HepG2 (cell line): ENCODE results near the gene ACTN4. TPM values are rescaled to one million over a fixed set of nuclear protein-coding genes. Genes with fewer than 3 reads are reported as not detected.

Experiments
- ATF7-NPFF ChIP-seq: sonication (generic); formaldehyde crosslinking; IDR thresholded peaks from 2 replicates; pipeline ENCODE4 v1.8.1; 2023; ENCODE audit warnings: mild to moderate bottlenecking, low read depth, missing genetic modification reagents, moderate library complexity
- CHD2 ChIP-seq: IDR thresholded peaks from 2 replicates; pipeline ENCODE4 v1.6.1; 2011; ENCODE audit warnings: low read depth, low read length, improper control_type of control experiment
- ETV5 ChIP-seq: IDR thresholded peaks from 2 replicates; pipeline ENCODE4 v1.6.1; 2018; ENCODE audit warnings: missing biosample characterization, missing genetic modification reagents, inconsistent platforms, borderline replicate concordance
- MAF1 ChIP-seq: sonication (generic); formaldehyde crosslinking; IDR thresholded peaks from 2 replicates; pipeline ENCODE4 v1.5.0; 2020; ENCODE audit warnings: missing genetic modification reagents, borderline replicate concordance
- NFRKB ChIP-seq: fragments of 450-650 bp; IDR thresholded peaks from 2 replicates; pipeline ENCODE4 v1.6.1; 2017
- PAF1 ChIP-seq: IDR thresholded peaks from 2 replicates; pipeline ENCODE4 v1.6.1; 2016; ENCODE audit warnings: missing genetic modification reagents, missing compliant biosample characterization
- PITX1 ChIP-seq: sonication (generic); formaldehyde crosslinking; IDR thresholded peaks from 2 replicates; pipeline ENCODE4 v1.5.1; 2020; ENCODE audit warnings: mild to moderate bottlenecking, missing genetic modification reagents
- RBFOX2 ChIP-seq: fragments of 200-400 bp; formaldehyde crosslinking; IDR thresholded peaks from 2 replicates; pipeline ENCODE4 v1.6.1; 2017; ENCODE audit warnings: low read depth, mild to moderate bottlenecking, low read length
- REXO4 ChIP-seq: sonication (generic); formaldehyde crosslinking; IDR thresholded peaks from 2 replicates; pipeline ENCODE4 v1.8.0; 2022; ENCODE audit warnings: missing genetic modification reagents, mild to moderate bottlenecking, borderline replicate concordance
- SP140L ChIP-seq: sonication (generic); formaldehyde crosslinking; IDR thresholded peaks from 2 replicates; pipeline ENCODE4 v1.4.0; 2020; ENCODE audit warnings: missing genetic modification reagents, borderline replicate concordance
- SP4 ChIP-seq: sonication (generic); formaldehyde crosslinking; IDR thresholded peaks from 2 replicates; pipeline ENCODE4 v1.8.1; 2023; ENCODE audit warnings: mild to moderate bottlenecking, missing genetic modification reagents
- TEAD3 ChIP-seq: optimal IDR thresholded peaks from 2 replicates; pipeline ENCODE3; 2016; ENCODE audit warnings: borderline replicate concordance
- TOE1 ChIP-seq: sonication (generic); formaldehyde crosslinking; IDR thresholded peaks from 2 replicates; pipeline ENCODE4 v1.4.0; 2020; ENCODE audit warnings: mild to moderate bottlenecking, missing genetic modification reagents
- TRAFD1 ChIP-seq: sonication (generic); formaldehyde crosslinking; IDR thresholded peaks from 2 replicates; pipeline ENCODE4 v1.5.1; 2020; ENCODE audit warnings: missing genetic modification reagents, mild to moderate bottlenecking, borderline replicate concordance
- ZBED4 ChIP-seq: sonication (generic); formaldehyde crosslinking; IDR thresholded peaks from 2 replicates; pipeline ENCODE4 v1.4.0; 2020; ENCODE audit warnings: missing genetic modification reagents, borderline replicate concordance
- ZNF331 ChIP-seq: sonication (generic); formaldehyde crosslinking; IDR thresholded peaks from 2 replicates; pipeline ENCODE4 v1.4.0; 2020; ENCODE audit warnings: missing genetic modification reagents
- ZNF354B ChIP-seq: sonication (generic); formaldehyde crosslinking; IDR thresholded peaks from 2 replicates; pipeline ENCODE4 v1.8.0; 2022; ENCODE audit warnings: mild to moderate bottlenecking, missing genetic modification reagents
- ZNF672 ChIP-seq: sonication (generic); formaldehyde crosslinking; IDR thresholded peaks from 2 replicates; pipeline ENCODE4 v1.8.1; 2022; ENCODE audit warnings: missing genetic modification reagents
- ZSCAN25 ChIP-seq: sonication (generic); formaldehyde crosslinking; IDR thresholded peaks from 2 replicates; pipeline ENCODE4 v1.8.0; 2022; ENCODE audit warnings: mild to moderate bottlenecking, missing genetic modification reagents
- polyA plus RNA-seq, 8 experiments: library from polyadenylated mRNA; depleted of rRNA in 3 of 8; stranded (reverse) in 7 of 8; unstranded in 1 of 8; fragments of >200 nt; fragmentation: Illumina TruSeq in 4 of 8; extraction: Trizol in 4 of 8; gene quantifications; 2 replicates each; pipeline versions ENCODE4 v1.2.1 to v1.2.3, GENCODE V29; 2011 to 2016; ENCODE audit warnings: low read depth in 4 of 8, missing spikeins in 1 of 8, mixed read lengths in 1 of 8; ENCODE audit not compliant: insufficient read depth in 1 of 8
- total RNA-seq, 5 experiments: library from RNA; depleted of rRNA; stranded (reverse); fragments of >200 nt; fragmentation: Illumina TruSeq; extraction: Trizol; gene quantifications; 2 replicates each; pipeline ENCODE4 v1.2.3, GENCODE V29; 2016; ENCODE audit warnings: low read depth in 1 of 5
- TF ChIP-seq, protein P1 (sequence below): fragments of 450-650 bp; IDR thresholded peaks from 2 replicates; pipeline ENCODE4 v1.6.1; 2016

ACTN4 gene
- total and polyA plus RNA-seq, 2 of the 13 experiments (the other 11 are each of a cell fraction or from before 2014, with no cell fraction given): 171 to 192 TPM

GRCh38 chr19:38647368-38647965, at the start of gene ACTN4 (continued):
- no peak for TF ChIP-seq ZBED4 (CRISPR knock-in tag)
- no peak for TF ChIP-seq CHD2
- TF ChIP-seq MAF1 (CRISPR knock-in tag): no peak; the same call in 1 of the 2 replicates
- TF ChIP-seq TOE1 (CRISPR knock-in tag): no peak
- TF ChIP-seq TRAFD1 (CRISPR knock-in tag): no peak
- no peak for TF ChIP-seq SP140L
- peak; percentile 86 for TF ChIP-seq TEAD3 (CRISPR knock-in tag)
- peak; percentile 97 for TF ChIP-seq RBFOX2
- TF ChIP-seq PITX1 (CRISPR knock-in tag): no peak
- peak; percentile 37; the same call in 1 of the 2 replicates for TF ChIP-seq ATF7-NPFF (CRISPR knock-in tag)
- peak; percentile 74 for TF ChIP-seq ZSCAN25 (CRISPR knock-in tag)
- no peak for TF ChIP-seq NFRKB
- TF ChIP-seq REXO4: no peak
- TF ChIP-seq, protein P1, sequence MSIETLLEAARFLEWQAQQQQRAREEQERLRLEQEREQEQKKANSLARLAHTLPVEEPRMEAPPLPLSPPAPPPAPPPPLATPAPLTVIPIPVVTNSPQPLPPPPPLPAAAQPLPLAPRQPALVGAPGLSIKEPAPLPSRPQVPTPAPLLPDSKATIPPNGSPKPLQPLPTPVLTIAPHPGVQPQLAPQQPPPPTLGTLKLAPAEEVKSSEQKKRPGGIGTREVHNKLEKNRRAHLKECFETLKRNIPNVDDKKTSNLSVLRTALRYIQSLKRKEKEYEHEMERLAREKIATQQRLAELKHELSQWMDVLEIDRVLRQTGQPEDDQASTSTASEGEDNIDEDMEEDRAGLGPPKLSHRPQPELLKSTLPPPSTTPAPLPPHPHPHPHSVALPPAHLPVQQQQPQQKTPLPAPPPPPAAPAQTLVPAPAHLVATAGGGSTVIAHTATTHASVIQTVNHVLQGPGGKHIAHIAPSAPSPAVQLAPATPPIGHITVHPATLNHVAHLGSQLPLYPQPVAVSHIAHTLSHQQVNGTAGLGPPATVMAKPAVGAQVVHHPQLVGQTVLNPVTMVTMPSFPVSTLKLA: no peak
- TF ChIP-seq ZNF354B (CRISPR knock-in tag): no peak
- TF ChIP-seq ZNF331: peak; percentile 62; the same call in 1 of the 2 replicates
- TF ChIP-seq ZNF672: no peak
- TF ChIP-seq SP4 (CRISPR knock-in tag): peak; percentile 79
- TF ChIP-seq ETV5: no peak
- TF ChIP-seq PAF1: no peak
